Stimulated activated naive CD8-positive, alpha-beta T cell treated with anti-CD3 and anti-CD28 coated beads, Interleukin-15, amount 100 ng/mL, for 72 hours (primary cell): ENCODE results near the gene AKAP1.

ENCODE experiments used
- ATAC-seq: fragments of 150-1000 bp; cut with Tn5 transposase; 2 replicates; pipeline ENCODE4 v1.10.0; 2021; ENCODE audit warnings: mild to moderate bottlenecking, moderate library complexity
- DNase-seq, 2 donors: peaks; one replicate each; pipeline ENCODE4 v3.0.0; 2021 to 2022
- H3K27ac Mint-ChIP-seq, 2 donors: one replicate each; pipeline ENCODE4 v1.8.0; 2022; ENCODE audit warnings: mild to moderate bottlenecking in 2 of 2, mixed read lengths in 2 of 2, moderate library complexity in 2 of 2
- H3K27me3 Mint-ChIP-seq: one replicate; pipeline ENCODE4 v1.8.0; 2022; ENCODE audit warnings: mixed read lengths
- H3K4me1 Mint-ChIP-seq: one replicate; pipeline ENCODE4 v1.8.0; 2022; ENCODE audit warnings: mild to moderate bottlenecking, mixed read lengths
- H3K4me3 Mint-ChIP-seq, 2 donors: one replicate each; pipeline ENCODE4 v1.8.0; 2022; ENCODE audit warnings: mild to moderate bottlenecking in 2 of 2, mixed read lengths in 2 of 2, moderate library complexity in 1 of 2
- H3K9me3 Mint-ChIP-seq, 2 donors: one replicate each; pipeline ENCODE4 v1.8.0; 2022; ENCODE audit warnings: mixed read lengths in 2 of 2

AKAP1 gene

GRCh38 chr17:57146273-57146672 lies 61.2 kb downstream of the AKAP1 start:
- H3K4me1 Mint-ChIP-seq: no peaks in the 10 kb centered on the region
- no peak overlapping the region for H3K27ac Mint-ChIP-seq
- no peak for DNase-seq
- H3K9me3 Mint-ChIP-seq: peaks cover 0 to 6% of the 10 kb centered on the region in 2 donors
- H3K4me3 Mint-ChIP-seq: no peak overlapping the region
- ATAC-seq: no peak
- peaks cover 23% of the 10 kb centered on the region for H3K27me3 Mint-ChIP-seq

- peaks cover 33% of the 10 kb centered on the region for H3K27me3 Mint-ChIP-seq
- no peak for ATAC-seq
- peaks cover 0 to 6% of the 10 kb centered on the region in 2 donors for H3K9me3 Mint-ChIP-seq
- H3K27ac Mint-ChIP-seq: no peak overlapping the region
- no peaks in the 10 kb centered on the region for H3K4me1 Mint-ChIP-seq
- H3K4me3 Mint-ChIP-seq: no peak overlapping the region
- DNase-seq: no peak
Measured at GRCh38 chr17:57151798-57152197, 66.8 kb downstream of the AKAP1 start.

- H3K27me3 Mint-ChIP-seq: peaks cover 25% of the 10 kb centered on the region
- no peak overlapping the region for H3K4me3 Mint-ChIP-seq
- peaks cover 0 to 6% of the 10 kb centered on the region in 2 donors for H3K9me3 Mint-ChIP-seq
- no peak overlapping the region for H3K27ac Mint-ChIP-seq
- H3K4me1 Mint-ChIP-seq: no peaks in the 10 kb centered on the region
- ATAC-seq (no peak), DNase-seq (no peak)
Measured at GRCh38 chr17:57152967-57153528, 68.0 kb downstream of the AKAP1 start.

GRCh38 chr17:57154921-57155320 lies 69.9 kb downstream of the AKAP1 start:
- DNase-seq (no peak), ATAC-seq (no peak)
- H3K4me3 Mint-ChIP-seq: no peak overlapping the region
- peaks cover 22% of the 10 kb centered on the region for H3K27me3 Mint-ChIP-seq
- H3K9me3 Mint-ChIP-seq: no peaks in the 10 kb centered on the region
- no peaks in the 10 kb centered on the region for H3K4me1 Mint-ChIP-seq
- no peak overlapping the region for H3K27ac Mint-ChIP-seq

GRCh38 chr17:57158325-57158724 lies 73.3 kb downstream of the AKAP1 start:
- H3K27me3 Mint-ChIP-seq: no peaks in the 10 kb centered on the region
- DNase-seq (no peak), ATAC-seq (no peak)
- H3K9me3 Mint-ChIP-seq: peaks cover 0 to 7% of the 10 kb centered on the region in 2 donors
- no peaks in the 10 kb centered on the region for H3K4me1 Mint-ChIP-seq
- no peak overlapping the region for H3K4me3 Mint-ChIP-seq
- no peak overlapping the region for H3K27ac Mint-ChIP-seq

GRCh38 chr17:57158795-57159194 lies 73.7 kb downstream of the AKAP1 start:
- DNase-seq (no peak), ATAC-seq (no peak)
- Mint-ChIP-seq H3K4me3 (no peak overlapping the region), H3K4me1 (no peaks in the 10 kb centered on the region), H3K27me3 (no peaks in the 10 kb centered on the region), H3K27ac (no peak overlapping the region), H3K9me3 (peaks cover 0 to 7% of the 10 kb centered on the region in 2 donors)

GRCh38 chr17:57160624-57161023 lies 75.6 kb downstream of the AKAP1 start:
- no peak for ATAC-seq
- no peaks in the 10 kb centered on the region for H3K4me1 Mint-ChIP-seq
- no peaks in the 10 kb centered on the region for H3K27me3 Mint-ChIP-seq
- no peak overlapping the region for H3K4me3 Mint-ChIP-seq
- no peak for DNase-seq
- H3K9me3 Mint-ChIP-seq: peaks cover 0 to 7% of the 10 kb centered on the region in 2 donors
- H3K27ac Mint-ChIP-seq: no peak overlapping the region

GRCh38 chr17:57164814-57165213 lies 79.8 kb downstream of the AKAP1 start:
- Mint-ChIP-seq H3K4me1 (no peaks in the 10 kb centered on the region), H3K27me3 (no peaks in the 10 kb centered on the region), H3K27ac (no peak overlapping the region), H3K4me3 (no peak overlapping the region), H3K9me3 (peaks cover 4 to 16% of the 10 kb centered on the region in 2 donors)
- DNase-seq (no peak), ATAC-seq (no peak)

GRCh38 chr17:57165754-57166153 lies 80.7 kb downstream of the AKAP1 start:
- no peak overlapping the region for H3K4me3 Mint-ChIP-seq
- H3K4me1 Mint-ChIP-seq: no peaks in the 10 kb centered on the region
- no peak for DNase-seq
- ATAC-seq: no peak
- no peaks in the 10 kb centered on the region for H3K27me3 Mint-ChIP-seq
- peaks cover 4 to 9% of the 10 kb centered on the region in 2 donors for H3K9me3 Mint-ChIP-seq
- no peak overlapping the region for H3K27ac Mint-ChIP-seq

GRCh38 chr17:57166803-57167202 lies 81.8 kb downstream of the AKAP1 start:
- Mint-ChIP-seq H3K4me1 (no peaks in the 10 kb centered on the region), H3K27ac (no peak overlapping the region), H3K9me3 (peaks cover 4 to 9% of the 10 kb centered on the region in 2 donors), H3K27me3 (peaks cover 2% of the 10 kb centered on the region), H3K4me3 (no peak overlapping the region)
- no peak for DNase-seq
- no peak for ATAC-seq

GRCh38 chr17:57168695-57169094 lies 83.6 kb downstream of the AKAP1 start:
- DNase-seq (no peak), ATAC-seq (no peak)
- Mint-ChIP-seq H3K27me3 (peaks cover 21% of the 10 kb centered on the region), H3K27ac (no peak overlapping the region), H3K4me1 (peaks cover 6% of the 10 kb centered on the region), H3K9me3 (peaks cover 4 to 9% of the 10 kb centered on the region in 2 donors), H3K4me3 (no peak overlapping the region)

- no peak for DNase-seq
- H3K27ac Mint-ChIP-seq: no peak overlapping the region
- H3K27me3 Mint-ChIP-seq: peaks cover 40% of the 10 kb centered on the region
- H3K9me3 Mint-ChIP-seq: peaks cover 4 to 9% of the 10 kb centered on the region in 2 donors
- no peak for ATAC-seq
- no peak overlapping the region for H3K4me3 Mint-ChIP-seq
- peaks cover 6% of the 10 kb centered on the region for H3K4me1 Mint-ChIP-seq
Measured at GRCh38 chr17:57170866-57171265, 85.8 kb downstream of the AKAP1 start.
